Suppressor macrophage treated with lipopolysaccharide for 4 hours (primary cell): Measurements from ENCODE around the gene PLCB1.
"Not testable (repeated sequence)": the region's sequence is repeated elsewhere in the genome, so short reads cannot be mapped to it uniquely, and the experiment has no call there.

Experiments
- DNase-seq: peaks from one replicate; pipeline ENCODE4 v3.0.0-alpha.2; 2020

PLCB1 gene

GRCh38 chr20:8571611-8572010 is 439.5 kb downstream of the PLCB1 start:
- DNase-seq: peak; percentile 69

GRCh38 chr20:8573686-8574085 is 441.6 kb downstream of the PLCB1 start:
- no peak for DNase-seq

DNA sequence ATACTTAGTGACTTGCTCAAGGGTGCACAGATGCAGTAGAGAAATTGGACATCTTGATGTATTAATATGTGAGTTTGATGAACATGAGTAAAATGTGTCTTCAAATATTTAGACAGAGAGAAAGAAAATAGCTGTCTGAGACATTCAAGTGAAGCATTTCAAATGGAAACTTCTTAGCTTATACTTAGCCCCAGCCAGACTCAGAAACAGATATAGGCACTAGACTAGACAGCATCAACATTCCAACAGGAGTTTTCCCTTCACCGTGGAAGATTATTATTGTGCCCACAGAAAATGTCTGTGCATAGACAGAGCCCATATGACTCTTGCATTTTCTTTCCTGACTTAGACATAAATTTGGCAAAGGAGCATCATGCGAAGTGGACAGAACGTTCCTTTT is 443.0 kb downstream of the PLCB1 start:
- DNase-seq: no peak

- DNase-seq: no peak
Observed at GRCh38 chr20:8578161-8578865, 446.2 kb downstream of the PLCB1 start.

DNA sequence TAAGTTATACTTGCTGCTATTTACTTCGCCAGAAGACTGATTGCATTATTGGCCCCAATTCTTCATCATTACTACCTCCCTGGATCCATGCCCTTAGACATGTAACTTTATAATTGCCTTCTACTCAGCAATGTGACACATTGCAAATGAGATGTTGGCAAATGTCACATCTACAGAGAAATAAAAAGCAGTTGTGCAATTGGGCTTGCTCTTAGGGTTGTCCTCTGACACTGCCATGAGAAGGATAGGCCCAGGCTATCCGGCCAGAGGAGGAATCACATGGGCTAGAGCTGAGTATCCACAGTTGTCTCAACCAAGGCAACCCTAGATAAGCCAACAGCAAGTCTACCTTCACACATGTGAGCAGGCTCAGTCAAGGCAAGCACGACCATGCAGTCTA is 447.0 kb downstream of the PLCB1 start:
- no peak for DNase-seq

GRCh38 chr20:8581446-8582183 is 449.5 kb downstream of the PLCB1 start:
- no peak for DNase-seq

DNA sequence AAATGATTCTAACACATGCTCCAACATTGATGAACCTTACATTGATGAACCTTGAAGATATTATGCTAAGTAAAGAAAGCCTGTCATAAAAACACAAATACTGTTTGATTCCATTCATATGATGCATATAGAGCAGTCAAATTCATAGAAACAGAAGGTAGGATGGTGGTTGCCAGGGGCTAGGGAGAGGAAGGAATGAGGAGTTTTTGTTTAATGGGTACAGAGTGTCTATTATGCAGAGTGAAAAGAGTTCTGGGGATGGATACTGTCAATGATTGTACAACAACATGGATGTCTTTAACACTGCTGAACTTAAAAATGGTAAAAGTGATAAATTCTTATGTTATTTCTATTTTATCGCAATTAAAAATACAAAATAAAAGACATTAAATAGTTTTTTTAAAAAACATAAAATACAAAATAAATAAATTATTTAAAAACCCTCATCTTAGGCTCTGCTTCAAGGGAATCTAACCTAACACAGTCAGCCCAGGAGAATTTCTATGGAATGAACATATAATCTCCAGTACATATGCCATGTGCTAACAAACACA is 451.0 kb downstream of the PLCB1 start:
- DNase-seq: no peak

- DNase-seq: no peak
Observed at GRCh38 chr20:8583566-8584043, 451.5 kb downstream of the PLCB1 start.

- DNase-seq: no peak
Observed at GRCh38 chr20:8587251-8587650, 455.2 kb downstream of the PLCB1 start.

GRCh38 chr20:8587810-8588209 is 455.7 kb downstream of the PLCB1 start:
- no peak for DNase-seq

GRCh38 chr20:8589956-8590355 is 457.9 kb downstream of the PLCB1 start:
- DNase-seq: no peak

- not testable (repeated sequence) for DNase-seq
Observed at GRCh38 chr20:8600910-8601541, 469.0 kb downstream of the PLCB1 start.

DNA sequence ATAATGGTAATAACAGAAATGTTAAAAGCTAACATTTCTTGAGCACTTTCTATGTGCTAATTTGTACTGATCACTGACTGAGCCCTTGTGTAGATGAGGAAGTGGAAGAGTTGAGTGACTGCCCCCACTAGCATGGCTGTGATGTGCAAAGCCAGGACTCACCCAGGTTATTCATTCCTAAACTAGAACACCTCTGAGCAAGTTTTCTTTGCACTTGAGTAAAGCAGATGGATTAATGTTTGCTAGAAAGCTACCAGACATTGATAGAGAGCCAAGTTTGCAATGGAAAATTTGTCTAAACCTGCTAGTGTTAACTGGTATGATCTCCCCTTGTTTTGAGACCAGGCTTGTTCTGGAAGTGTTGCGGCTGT is 469.5 kb downstream of the PLCB1 start:
- peak; percentile 13 for DNase-seq

GRCh38 chr20:8602389-8603116 is 470.5 kb downstream of the PLCB1 start:
- peak; percentile 60 for DNase-seq

DNA sequence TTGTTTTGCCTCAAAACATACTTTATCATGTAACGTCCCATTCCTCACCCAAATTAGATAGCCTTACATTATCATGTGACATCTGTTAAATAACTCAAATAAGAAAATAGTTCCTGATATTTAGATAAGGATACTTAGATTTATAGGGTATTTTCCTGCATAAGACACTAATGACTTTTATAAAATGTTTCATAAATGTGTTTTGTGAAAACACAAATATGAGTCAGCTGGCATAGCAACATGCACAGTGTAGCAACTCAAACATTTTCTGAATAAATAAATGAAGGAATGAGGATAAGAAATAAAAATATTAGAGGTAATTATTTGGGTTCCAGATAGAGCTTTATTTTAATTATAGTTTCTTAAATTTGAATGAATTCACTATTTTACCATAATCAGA is 476.4 kb downstream of the PLCB1 start:
- no peak for DNase-seq

DNA sequence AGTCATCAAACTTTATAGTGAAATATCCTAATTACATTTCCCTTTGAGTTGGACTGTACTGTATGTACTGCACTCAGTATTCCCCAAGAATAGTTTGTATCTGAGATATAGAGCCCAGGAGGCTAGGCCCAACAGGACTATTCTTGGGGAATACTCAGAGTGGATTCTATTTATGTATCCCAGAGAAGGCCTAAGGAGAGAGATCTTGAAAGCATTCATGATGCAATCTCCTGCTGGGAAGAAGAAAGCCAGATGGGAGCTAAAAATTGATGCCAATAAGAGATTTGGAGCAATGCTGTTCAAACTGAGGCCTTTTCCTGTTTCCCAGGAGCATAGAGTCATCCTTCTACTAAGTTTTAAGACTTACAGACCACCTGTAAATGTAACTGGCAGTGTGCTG is 484.7 kb downstream of the PLCB1 start:
- DNase-seq: no peak

GRCh38 chr20:8621001-8621400 is 488.9 kb downstream of the PLCB1 start:
- DNase-seq: no peak

- no peak for DNase-seq
Observed at GRCh38 chr20:8624046-8624445, 492.0 kb downstream of the PLCB1 start.

- DNase-seq: no peak
Observed at GRCh38 chr20:8624616-8625015, 492.6 kb downstream of the PLCB1 start.

DNA sequence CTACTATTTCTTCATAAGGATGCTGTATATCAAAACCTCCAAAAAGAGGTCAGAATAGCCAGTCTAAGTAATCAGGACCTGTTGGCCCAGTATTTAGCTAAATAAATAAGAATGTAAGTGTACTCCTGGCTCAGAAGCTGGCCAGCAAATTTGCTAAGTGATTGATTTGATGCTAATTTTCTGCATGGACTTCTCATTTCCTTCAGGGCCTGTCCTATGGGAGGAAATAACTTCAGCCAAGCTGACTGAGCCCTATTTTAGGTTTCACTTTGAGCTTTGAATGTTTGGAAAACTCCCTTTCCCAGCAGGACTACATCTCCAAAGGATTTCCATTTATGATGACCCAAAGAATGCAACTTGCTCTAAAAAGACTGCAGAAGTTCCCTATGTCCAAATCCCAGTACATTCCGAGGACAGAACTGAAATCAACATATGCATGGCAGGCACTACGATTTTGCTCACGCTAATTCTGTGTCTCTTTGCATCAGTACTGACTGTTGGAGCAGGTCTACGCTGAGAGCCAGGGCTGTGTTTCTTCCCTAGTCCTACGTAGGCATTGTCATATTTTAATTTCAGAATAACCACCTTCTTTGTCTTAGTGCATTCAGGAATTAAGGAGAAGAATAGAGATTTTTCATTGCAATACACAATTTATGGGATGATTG is 495.4 kb downstream of the PLCB1 start:
- no peak for DNase-seq

DNA sequence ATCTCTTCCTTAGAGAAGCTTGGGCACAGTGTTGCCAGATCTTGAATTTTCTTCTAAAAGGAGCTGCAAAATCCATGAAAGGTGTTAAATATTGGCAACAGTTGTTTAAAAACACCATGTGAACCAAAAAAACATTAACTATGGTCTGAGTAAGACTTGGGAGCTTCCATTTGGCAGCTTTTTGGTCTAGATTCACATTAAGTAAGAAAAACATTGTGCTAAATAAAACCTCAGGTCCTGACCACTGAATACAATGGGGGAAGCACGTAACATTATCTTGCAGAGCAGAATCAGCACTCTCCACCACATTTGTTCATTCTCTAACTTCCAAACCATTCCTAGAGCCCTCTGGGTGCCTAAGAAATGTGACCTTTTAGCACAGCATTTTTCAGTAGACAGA is 499.2 kb downstream of the PLCB1 start:
- no peak for DNase-seq

GRCh38 chr20:8633366-8633765 is 501.3 kb downstream of the PLCB1 start:
- DNase-seq: no peak
